Mesothelial cell of epicardium (in vitro differentiated cells): ENCODE results near the gene MAP2K1. TPM values are rescaled to one million over a fixed set of nuclear protein-coding genes. Genes with fewer than 3 reads are reported as not detected.

Experiments used
- DNase-seq, 2 experiments: peaks; one replicate each; pipeline ENCODE4 v3.0.0; 2021; ENCODE audit warnings: low spot score in 2 of 2; ENCODE audit not compliant: unreplicated experiment in 2 of 2
- H3K27ac Mint-ChIP-seq: 2 replicates; pipeline ENCODE4 v1.8.0; 2021; ENCODE audit warnings: mixed read lengths
- H3K27me3 Mint-ChIP-seq: 2 replicates; pipeline ENCODE4 v1.8.0; 2021; ENCODE audit warnings: low read depth, mixed read lengths
- H3K36me3 Mint-ChIP-seq: 2 replicates; pipeline ENCODE4 v1.8.0; 2021; ENCODE audit warnings: mixed read lengths
- H3K4me1 Mint-ChIP-seq: 2 replicates; pipeline ENCODE4 v1.8.0; 2021; ENCODE audit warnings: mixed read lengths
- H3K4me3 Mint-ChIP-seq: 2 replicates; pipeline ENCODE4 v1.8.0; 2021; ENCODE audit warnings: mild to moderate bottlenecking, moderate library complexity, mixed read lengths
- H3K9me3 Mint-ChIP-seq: 2 replicates; pipeline ENCODE4 v1.8.0; 2021; ENCODE audit warnings: mixed read lengths
- total RNA-seq: library from RNA; stranded (reverse); gene quantifications from 3 replicates; pipeline ENCODE4 v1.2.1, GENCODE V29; 2021
- TF ChIP-seq, protein P1 (sequence below): fragments of 200-600 bp; sonication (generic); IDR thresholded peaks from one replicate; pipeline ENCODE4 v1.5.0; 2021; ENCODE audit warnings: antibody characterized with exemption; ENCODE audit not compliant: unreplicated experiment

The MAP2K1 gene
- total RNA-seq, 1 donor from 2014 or later = 27.6 TPM

DNA sequence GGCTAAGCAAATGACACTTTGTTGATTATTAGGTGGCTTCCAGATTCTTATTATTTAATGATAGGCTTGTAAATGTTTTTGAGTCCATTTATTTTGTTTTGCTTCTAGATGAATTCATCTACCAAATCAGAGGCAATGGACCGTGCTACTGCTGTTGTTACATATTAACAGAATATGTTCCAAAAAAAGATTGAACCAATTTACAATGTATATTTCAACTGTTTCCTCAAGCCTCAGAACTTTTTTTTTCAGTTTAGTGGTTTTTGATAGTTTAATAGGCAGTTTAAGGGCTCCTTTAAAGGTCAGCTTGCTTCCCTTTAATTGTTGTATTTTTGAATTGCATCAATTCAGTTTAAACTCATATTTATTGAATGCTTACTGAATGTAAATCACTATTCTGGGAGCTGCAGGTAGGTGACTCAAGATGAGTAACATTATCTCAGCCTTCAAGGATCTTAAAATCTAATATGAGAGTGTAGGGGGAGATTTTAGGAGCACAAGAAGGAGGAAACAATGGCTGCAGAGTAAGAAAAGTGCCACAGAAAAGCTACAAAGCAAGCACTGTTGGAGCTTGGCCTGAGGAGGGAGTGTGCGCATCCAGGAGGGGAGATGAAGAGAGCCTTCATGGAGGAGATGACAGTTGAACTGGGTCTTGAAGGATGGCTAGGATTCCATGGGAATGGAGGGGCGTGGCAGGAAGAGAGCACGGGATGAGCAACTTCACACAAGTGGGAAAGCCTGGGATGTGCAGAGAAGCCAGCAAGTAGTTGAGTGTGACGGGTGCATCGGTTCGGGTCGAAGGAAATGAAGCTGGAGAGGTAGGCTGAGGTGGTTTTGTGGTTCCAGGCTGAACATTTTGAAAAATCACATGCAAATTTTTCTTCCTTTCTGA lies 14.7 kb downstream of the MAP2K1 start:
- no peaks in the 10 kb centered on the region for H3K27me3 Mint-ChIP-seq
- no peak overlapping the region for H3K27ac Mint-ChIP-seq
- H3K4me3 Mint-ChIP-seq = no peak overlapping the region
- DNase-seq = no peak
- TF ChIP-seq, protein P1, sequence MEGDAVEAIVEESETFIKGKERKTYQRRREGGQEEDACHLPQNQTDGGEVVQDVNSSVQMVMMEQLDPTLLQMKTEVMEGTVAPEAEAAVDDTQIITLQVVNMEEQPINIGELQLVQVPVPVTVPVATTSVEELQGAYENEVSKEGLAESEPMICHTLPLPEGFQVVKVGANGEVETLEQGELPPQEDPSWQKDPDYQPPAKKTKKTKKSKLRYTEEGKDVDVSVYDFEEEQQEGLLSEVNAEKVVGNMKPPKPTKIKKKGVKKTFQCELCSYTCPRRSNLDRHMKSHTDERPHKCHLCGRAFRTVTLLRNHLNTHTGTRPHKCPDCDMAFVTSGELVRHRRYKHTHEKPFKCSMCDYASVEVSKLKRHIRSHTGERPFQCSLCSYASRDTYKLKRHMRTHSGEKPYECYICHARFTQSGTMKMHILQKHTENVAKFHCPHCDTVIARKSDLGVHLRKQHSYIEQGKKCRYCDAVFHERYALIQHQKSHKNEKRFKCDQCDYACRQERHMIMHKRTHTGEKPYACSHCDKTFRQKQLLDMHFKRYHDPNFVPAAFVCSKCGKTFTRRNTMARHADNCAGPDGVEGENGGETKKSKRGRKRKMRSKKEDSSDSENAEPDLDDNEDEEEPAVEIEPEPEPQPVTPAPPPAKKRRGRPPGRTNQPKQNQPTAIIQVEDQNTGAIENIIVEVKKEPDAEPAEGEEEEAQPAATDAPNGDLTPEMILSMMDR = no peak
- H3K36me3 Mint-ChIP-seq = peaks cover 2% of the 10 kb centered on the region
- no peaks in the 10 kb centered on the region for H3K9me3 Mint-ChIP-seq
- H3K4me1 Mint-ChIP-seq = peaks cover 12% of the 10 kb centered on the region

DNA sequence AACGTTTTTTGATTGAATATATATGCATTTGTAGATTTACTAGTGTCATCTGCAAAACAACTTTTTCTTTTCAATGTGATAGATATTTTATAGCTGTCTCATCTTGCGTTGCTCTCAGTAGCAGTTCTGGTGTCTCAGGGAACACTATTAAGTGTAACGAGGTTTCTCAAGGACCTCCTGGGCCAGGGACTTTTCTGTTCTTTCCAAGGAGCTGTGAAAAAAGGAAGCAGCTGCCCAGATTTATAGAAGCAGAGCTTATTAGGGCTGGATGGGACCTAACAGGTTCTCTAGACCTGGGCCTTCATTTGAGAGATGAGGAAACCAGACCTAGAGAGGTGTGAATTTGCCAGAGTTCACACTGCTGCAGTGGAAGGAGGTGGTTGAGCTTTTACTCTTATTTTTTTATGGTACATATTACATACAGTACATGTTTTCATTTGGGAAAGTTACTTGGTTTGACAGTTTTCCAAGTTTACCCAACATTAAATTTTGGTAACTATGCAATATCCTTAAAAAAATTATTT lies 16.1 kb downstream of the MAP2K1 start:
- no peak for DNase-seq
- TF ChIP-seq, protein P1 = no peak
- Mint-ChIP-seq H3K27me3 (no peaks in the 10 kb centered on the region), H3K27ac (no peak overlapping the region), H3K4me1 (peaks cover 12% of the 10 kb centered on the region), H3K36me3 (no peaks in the 10 kb centered on the region), H3K4me3 (no peak overlapping the region), H3K9me3 (no peaks in the 10 kb centered on the region)

GRCh38 chr15:66403323-66403722 lies 16.6 kb downstream of the MAP2K1 start:
- Mint-ChIP-seq H3K27me3 (no peaks in the 10 kb centered on the region), H3K9me3 (no peaks in the 10 kb centered on the region), H3K4me1 (peaks cover 12% of the 10 kb centered on the region), H3K4me3 (no peak overlapping the region), H3K27ac (no peak overlapping the region), H3K36me3 (no peaks in the 10 kb centered on the region)
- DNase-seq = no peak
- TF ChIP-seq, protein P1 = no peak

DNA sequence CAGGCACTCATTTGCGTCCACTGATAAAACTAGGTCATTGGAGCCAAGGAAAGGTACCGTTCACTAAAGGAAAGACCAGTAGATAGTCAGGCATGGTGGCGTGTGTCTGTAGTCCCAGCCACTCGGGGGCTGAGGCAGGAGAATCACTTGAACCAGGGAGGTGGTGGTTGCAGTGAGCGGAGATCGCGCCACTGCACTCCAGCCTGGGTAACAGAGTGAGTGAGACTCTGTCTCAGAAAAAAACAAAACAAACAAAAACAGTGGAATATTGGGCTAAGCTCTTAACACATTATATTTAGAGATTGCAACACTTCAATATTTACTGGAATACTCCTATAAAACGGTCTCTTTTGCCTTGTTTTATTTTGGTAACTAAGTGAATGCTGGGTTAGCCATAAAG lies 17.4 kb downstream of the MAP2K1 start:
- Mint-ChIP-seq H3K4me3 (no peak overlapping the region), H3K27ac (no peak overlapping the region), H3K9me3 (no peaks in the 10 kb centered on the region), H3K4me1 (peaks cover 12% of the 10 kb centered on the region), H3K27me3 (no peaks in the 10 kb centered on the region), H3K36me3 (no peaks in the 10 kb centered on the region)
- DNase-seq = no peak
- TF ChIP-seq, protein P1 = no peak

GRCh38 chr15:66404532-66404931 lies 17.8 kb downstream of the MAP2K1 start:
- Mint-ChIP-seq H3K27ac (peak overlapping the region; percentile 57), H3K27me3 (no peaks in the 10 kb centered on the region), H3K36me3 (no peaks in the 10 kb centered on the region), H3K4me3 (no peak overlapping the region), H3K4me1 (peaks cover 12% of the 10 kb centered on the region), H3K9me3 (no peaks in the 10 kb centered on the region)
- TF ChIP-seq, protein P1 = no peak
- no peak for DNase-seq
